GM12892 (cell line): ENCODE measurements around the gene PAQR3.

Experiments
- POLR2A ChIP-seq: IDR thresholded peaks from 2 replicates; pipeline ENCODE4 v1.6.1; 2011; ENCODE audit warnings: low read depth, low read length, control low read depth
- POLR2AphosphoS5 ChIP-seq: IDR thresholded peaks from 2 replicates; pipeline ENCODE4 v1.6.1; 2011; ENCODE audit warnings: low read depth, low read length, control low read depth
- TAF1 ChIP-seq: IDR thresholded peaks from 2 replicates; pipeline ENCODE4 v1.6.1; 2011; ENCODE audit warnings: low read depth, mild to moderate bottlenecking, control low read depth, low read length, borderline replicate concordance

- no peak for TF ChIP-seq POLR2AphosphoS5
- TF ChIP-seq TAF1: no peak
- no peak for TF ChIP-seq POLR2A
These were observed 35.1 kb downstream of the PAQR3 start for GRCh38 chr4:78904143-78904542.
